Activated T-helper 17 cell treated with anti-CD3 and anti-CD28 coated beads, Interleukin-2, amount 50 U/mL, for 72 hours (primary cell): Measurements from ENCODE around the gene OSBPL2. TPM values are rescaled to one million over a fixed set of nuclear protein-coding genes. Genes with fewer than 3 reads are reported as not detected.

Source experiments
- ATAC-seq: fragments of 150-1000 bp; cut with Tn5 transposase; replicated peaks from 2 replicates; pipeline ENCODE4 v1.10.0; 2021; ENCODE audit warnings: mild to moderate bottlenecking, moderate library complexity
- H3K27ac Mint-ChIP-seq: one replicate; pipeline ENCODE4 v1.8.0; 2022; ENCODE audit warnings: mixed read lengths
- H3K27me3 Mint-ChIP-seq: one replicate; pipeline ENCODE4 v1.8.0; 2022; ENCODE audit warnings: mixed read lengths
- H3K36me3 Mint-ChIP-seq: one replicate; pipeline ENCODE4 v1.8.0; 2022; ENCODE audit warnings: low read depth, mild to moderate bottlenecking, mixed read lengths
- H3K4me1 Mint-ChIP-seq: one replicate; pipeline ENCODE4 v1.8.0; 2022; ENCODE audit warnings: mixed read lengths
- H3K4me3 Mint-ChIP-seq: one replicate; pipeline ENCODE4 v1.8.0; 2022; ENCODE audit warnings: mild to moderate bottlenecking, mixed read lengths
- H3K9me3 Mint-ChIP-seq: one replicate; pipeline ENCODE4 v1.8.0; 2022; ENCODE audit warnings: mixed read lengths
- total RNA-seq, 2 donors: library from RNA; stranded (reverse); gene quantifications; one replicate each; pipeline ENCODE4 v1.2.3, GENCODE V29; 2022

Gene OSBPL2
- total RNA-seq, 2 donors from 2014 or later, result 25.6 to 34.7 TPM

DNA sequence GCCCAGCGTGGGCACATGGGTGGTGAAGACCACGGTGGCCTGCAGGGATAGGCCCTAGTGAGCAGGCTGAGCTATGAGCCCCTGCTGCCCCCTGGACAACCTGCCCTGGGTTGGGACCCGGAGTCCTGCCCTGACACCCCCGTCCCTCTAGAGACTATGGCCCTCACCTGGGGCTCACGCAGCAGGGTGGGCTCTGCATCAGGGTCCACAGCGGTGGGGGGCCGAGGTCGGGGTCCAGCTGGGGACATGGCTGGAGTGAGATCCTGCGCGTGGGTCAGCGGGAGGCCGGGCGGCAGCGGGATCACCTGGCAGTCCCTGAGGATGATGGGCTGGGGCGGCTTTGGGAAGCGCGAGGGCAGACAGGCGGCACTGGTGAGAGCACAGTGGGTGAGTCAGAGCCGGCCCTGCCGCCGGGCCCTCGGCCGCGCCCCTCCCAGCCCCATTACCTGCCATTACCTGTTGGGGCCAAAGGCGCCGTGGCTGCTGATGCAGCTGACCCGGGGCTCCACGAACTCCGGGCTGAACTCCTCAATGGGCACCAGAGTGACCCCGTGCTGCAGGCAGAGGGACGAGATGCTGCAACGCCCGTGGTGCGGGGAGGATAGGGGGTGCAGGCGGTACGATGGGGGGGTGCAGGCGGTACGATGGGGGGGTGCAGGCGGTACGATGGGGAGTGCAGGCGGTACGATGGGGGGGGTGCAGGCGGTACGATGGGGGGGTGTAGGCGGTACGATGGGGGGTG, 92.4 kb downstream of the OSBPL2 start:
- H3K27ac Mint-ChIP-seq, result no peak overlapping the region
- no peak for ATAC-seq
- no peaks in the 10 kb centered on the region for H3K9me3 Mint-ChIP-seq
- no peaks in the 10 kb centered on the region for H3K27me3 Mint-ChIP-seq
- no peaks in the 10 kb centered on the region for H3K4me1 Mint-ChIP-seq
- no peak overlapping the region for H3K4me3 Mint-ChIP-seq
- H3K36me3 Mint-ChIP-seq, result no peaks in the 10 kb centered on the region

DNA sequence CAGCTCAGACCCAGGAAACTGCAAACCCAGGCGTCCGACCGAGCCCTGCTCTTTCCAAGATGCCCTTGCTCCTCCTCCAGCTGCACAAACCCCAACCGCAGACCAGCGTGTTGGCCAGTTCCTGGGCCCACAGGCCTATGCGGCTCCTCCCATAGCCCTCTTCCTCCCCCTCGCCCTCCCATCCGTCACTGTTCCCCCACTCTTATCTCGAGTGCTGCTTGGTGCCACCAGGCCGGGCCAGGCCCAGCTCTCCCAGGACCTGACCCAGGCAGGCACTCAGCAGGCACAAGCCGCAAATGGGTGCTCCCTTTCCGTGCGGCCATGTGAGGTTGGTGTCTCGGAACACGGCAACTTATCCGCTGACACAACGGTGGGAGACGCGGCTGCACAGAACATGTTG, 93.0 kb downstream of the OSBPL2 start:
- no peak for ATAC-seq
- no peak overlapping the region for H3K27ac Mint-ChIP-seq
- no peaks in the 10 kb centered on the region for H3K4me1 Mint-ChIP-seq
- no peak overlapping the region for H3K4me3 Mint-ChIP-seq
- no peaks in the 10 kb centered on the region for H3K9me3 Mint-ChIP-seq
- H3K36me3 Mint-ChIP-seq, result no peaks in the 10 kb centered on the region
- peaks cover under 1% of the 10 kb centered on the region for H3K27me3 Mint-ChIP-seq

DNA sequence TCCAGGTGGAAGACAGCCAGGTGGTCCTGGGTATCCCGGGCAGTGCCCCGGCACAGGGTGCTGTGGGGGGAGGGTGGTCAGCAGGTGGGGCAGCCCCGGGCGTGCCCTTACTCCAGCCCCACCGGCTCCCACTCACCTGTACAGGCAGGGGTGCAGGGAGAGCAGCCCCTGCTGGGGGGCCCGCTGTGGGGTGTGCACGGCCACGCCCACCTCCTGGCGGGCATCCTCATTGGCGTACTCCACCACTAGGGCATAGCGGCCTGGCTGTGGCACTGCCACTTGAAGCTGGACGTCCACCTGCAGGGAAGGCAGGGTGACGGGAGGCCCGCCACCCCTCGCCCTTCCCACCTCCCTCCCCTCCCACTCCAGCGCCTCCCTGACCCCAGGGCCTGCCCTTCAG, 94.1 kb downstream of the OSBPL2 start:
- H3K27me3 Mint-ChIP-seq, result peaks cover 6% of the 10 kb centered on the region
- no peaks in the 10 kb centered on the region for H3K36me3 Mint-ChIP-seq
- no peaks in the 10 kb centered on the region for H3K4me1 Mint-ChIP-seq
- H3K27ac Mint-ChIP-seq, result no peak overlapping the region
- no peak for ATAC-seq
- no peak overlapping the region for H3K4me3 Mint-ChIP-seq
- no peaks in the 10 kb centered on the region for H3K9me3 Mint-ChIP-seq

DNA sequence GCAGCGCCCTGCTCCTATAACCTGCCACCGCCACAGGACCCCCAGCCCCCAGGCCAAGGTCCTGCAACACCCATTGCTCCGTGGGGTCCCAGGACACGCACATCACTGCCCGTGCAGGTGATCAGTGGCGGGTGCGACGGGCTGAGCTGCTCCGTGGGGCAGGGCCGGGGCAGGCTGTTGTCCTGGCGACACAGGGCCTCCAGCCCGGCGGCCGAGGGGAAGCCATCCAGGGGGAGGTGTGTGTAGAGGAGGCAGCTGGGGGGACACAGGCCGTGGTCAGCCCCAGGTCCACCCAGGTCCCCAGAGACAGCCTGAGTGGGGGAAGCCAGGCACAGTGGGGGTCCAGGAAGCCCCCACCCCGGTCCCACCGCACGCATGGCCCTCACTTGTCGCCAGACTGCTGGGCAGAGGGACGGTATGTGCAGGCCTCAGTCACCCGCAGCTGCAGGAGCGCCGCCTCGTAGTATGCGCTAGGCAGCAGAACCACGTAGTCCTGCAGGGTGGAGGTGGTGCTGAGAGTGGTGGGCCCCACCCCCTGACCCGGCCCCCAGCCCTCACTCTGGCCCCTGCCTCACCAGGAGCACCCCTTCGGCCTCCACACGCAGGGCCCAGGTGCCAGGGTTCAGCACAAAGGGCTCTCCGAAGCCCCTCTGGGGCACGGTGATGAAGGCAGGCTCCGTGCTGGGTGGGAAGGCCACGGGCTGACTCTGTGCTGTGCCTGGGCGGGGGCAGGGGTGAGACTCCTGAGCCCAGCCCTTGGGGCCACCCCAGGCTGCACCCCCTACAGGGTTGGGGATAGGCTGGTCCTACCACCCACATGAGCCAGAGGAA, 94.9 kb downstream of the OSBPL2 start:
- no peak for ATAC-seq
- H3K27ac Mint-ChIP-seq, result no peak overlapping the region
- peaks cover 8% of the 10 kb centered on the region for H3K27me3 Mint-ChIP-seq
- no peaks in the 10 kb centered on the region for H3K36me3 Mint-ChIP-seq
- no peaks in the 10 kb centered on the region for H3K9me3 Mint-ChIP-seq
- no peaks in the 10 kb centered on the region for H3K4me1 Mint-ChIP-seq
- no peak overlapping the region for H3K4me3 Mint-ChIP-seq

DNA sequence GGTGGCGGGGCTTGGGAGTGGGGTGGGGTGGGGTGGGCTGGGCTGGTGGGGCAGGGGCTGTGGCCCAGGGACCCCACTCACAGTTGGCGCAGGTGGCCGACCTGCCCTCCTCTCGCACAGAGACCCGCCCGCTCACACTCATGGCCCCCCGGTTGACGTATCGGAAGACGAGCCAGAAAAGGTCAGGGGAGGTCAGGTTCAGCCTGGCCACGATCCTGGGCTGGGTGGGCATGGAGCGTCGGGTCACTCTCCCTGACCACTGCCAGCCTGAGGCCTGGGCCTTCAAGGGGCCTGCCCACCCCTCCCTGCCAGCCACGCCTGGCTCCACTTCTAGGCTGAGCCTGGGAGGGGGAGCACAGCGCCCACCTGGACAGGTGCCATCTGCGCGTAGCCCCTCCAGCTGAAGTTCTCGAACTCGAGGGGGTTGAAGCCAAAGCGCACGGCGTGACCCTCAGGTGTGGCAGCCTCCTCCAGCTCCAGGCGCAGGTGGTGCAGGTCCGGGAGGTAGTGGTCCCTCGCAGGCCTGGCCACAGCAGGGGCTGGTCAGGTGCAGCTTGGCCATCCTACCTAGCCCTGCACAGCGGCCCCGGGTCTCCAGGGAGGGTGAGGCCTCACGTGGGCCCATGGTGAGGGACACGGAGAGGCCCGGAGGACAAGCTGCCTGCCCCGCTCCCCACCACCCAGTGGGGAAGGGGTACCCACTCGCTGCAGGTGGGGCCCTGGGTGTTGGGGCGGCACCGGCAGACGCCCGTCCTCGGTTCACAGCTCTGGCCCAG, 95.7 kb downstream of the OSBPL2 start:
- Mint-ChIP-seq H3K27me3 (peaks cover 8% of the 10 kb centered on the region), H3K36me3 (no peaks in the 10 kb centered on the region), H3K4me1 (no peaks in the 10 kb centered on the region), H3K4me3 (no peak overlapping the region), H3K27ac (no peak overlapping the region), H3K9me3 (no peaks in the 10 kb centered on the region)
- ATAC-seq, result no peak

DNA sequence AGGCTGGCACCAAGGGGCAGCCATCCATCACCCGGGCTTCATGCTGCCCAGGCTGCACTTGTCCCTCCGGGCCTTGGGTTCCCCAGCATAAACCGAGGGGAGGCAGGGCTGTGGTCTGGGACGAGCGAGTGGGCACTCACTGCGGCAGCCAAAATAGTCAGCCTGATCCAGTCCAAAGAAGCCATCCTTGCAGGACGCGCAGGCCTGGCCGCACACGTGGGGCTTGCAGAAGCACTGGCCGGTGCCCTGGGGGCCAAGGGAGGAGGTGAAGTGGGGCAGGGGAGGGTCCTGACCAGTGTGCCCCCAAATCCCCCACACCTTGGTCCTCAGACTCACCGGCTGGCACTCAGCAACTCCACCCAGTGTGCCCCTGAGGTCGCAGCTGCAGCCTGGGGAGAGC, 96.6 kb downstream of the OSBPL2 start:
- Mint-ChIP-seq H3K9me3 (no peaks in the 10 kb centered on the region), H3K4me3 (no peak overlapping the region), H3K27ac (no peak overlapping the region), H3K27me3 (peaks cover 13% of the 10 kb centered on the region), H3K36me3 (no peaks in the 10 kb centered on the region), H3K4me1 (no peaks in the 10 kb centered on the region)
- ATAC-seq, result no peak

DNA sequence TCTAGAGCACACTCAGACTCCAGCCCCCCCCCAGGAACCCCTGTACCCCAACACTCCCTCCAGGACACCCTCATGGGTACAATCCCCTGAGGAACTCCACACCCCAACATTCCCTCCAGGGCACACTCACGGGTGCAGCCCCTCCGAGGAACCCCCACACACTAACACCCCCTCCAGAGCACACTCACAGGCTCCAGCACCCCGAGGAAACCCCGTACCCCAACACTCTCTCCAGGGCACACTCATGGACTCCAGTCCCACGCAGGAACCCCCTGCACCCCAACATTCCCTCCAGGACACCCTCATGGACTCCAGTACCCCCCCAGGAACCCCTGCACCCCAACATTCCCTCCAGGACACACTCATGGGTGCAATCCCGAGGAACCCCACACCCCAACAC, 97.2 kb downstream of the OSBPL2 start:
- H3K4me1 Mint-ChIP-seq, result no peaks in the 10 kb centered on the region
- H3K4me3 Mint-ChIP-seq, result no peak overlapping the region
- H3K9me3 Mint-ChIP-seq, result no peaks in the 10 kb centered on the region
- H3K27me3 Mint-ChIP-seq, result peaks cover 15% of the 10 kb centered on the region
- H3K36me3 Mint-ChIP-seq, result no peaks in the 10 kb centered on the region
- no peak for ATAC-seq
- H3K27ac Mint-ChIP-seq, result no peak overlapping the region

DNA sequence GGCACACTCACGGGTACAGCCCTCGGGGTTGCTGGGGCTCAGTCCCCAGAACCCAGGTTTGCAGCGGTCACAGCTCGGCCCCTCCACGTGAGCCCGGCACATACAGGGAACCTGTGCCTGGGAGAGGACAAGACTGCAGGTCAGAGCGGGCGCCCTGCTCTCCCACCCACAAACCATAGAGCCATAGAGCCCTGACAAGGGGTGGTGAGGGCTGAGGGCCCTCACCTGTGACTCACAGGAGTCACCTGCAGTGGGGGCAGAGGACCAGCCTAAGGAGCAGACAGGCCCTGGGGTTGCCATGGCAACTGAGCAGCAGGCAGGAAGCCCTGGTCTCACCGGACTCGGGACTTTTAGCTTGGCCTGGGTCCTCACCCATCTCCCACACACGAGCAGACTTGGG, 98.0 kb downstream of the OSBPL2 start:
- Mint-ChIP-seq H3K4me1 (no peaks in the 10 kb centered on the region), H3K4me3 (no peak overlapping the region), H3K36me3 (no peaks in the 10 kb centered on the region), H3K27me3 (peaks cover 15% of the 10 kb centered on the region), H3K27ac (no peak overlapping the region), H3K9me3 (no peaks in the 10 kb centered on the region)
- no peak for ATAC-seq

DNA sequence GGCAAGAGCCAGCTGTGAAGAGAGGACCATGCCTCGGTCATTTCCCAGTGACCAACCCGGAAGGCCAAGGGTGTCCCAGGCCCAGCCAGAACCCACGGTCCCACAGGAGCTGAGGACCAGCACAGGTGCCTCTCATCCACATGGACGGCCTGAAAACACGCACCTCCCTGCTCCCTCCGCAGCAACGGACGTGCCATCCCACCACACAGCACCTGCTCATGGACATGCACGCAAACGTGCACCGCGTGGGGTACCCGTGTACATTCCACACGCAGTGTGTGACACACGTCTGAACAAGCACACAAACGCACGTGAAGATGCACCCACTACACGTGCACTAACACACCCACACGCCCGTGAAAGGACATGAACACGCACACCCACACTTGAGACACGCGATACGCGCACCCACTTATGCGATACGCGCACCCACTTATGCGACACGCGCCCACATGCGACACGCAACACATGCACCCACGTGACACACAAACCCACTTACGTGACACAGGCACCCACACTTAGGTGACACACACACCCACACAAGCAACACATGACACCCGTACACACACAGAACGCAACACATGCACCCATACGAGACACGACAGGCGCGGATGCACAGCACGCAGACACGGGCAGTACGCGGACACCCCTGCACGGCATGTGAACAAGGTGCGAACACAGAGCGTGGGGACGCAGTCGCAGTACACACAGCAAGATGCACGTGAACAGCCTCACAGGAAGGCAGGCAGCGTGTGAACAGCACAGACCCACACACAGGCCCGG, 98.6 kb downstream of the OSBPL2 start:
- H3K4me1 Mint-ChIP-seq, result no peaks in the 10 kb centered on the region
- no peak overlapping the region for H3K27ac Mint-ChIP-seq
- H3K4me3 Mint-ChIP-seq, result no peak overlapping the region
- H3K36me3 Mint-ChIP-seq, result no peaks in the 10 kb centered on the region
- H3K27me3 Mint-ChIP-seq, result peaks cover 15% of the 10 kb centered on the region
- H3K9me3 Mint-ChIP-seq, result no peaks in the 10 kb centered on the region
- ATAC-seq, result no peak

DNA sequence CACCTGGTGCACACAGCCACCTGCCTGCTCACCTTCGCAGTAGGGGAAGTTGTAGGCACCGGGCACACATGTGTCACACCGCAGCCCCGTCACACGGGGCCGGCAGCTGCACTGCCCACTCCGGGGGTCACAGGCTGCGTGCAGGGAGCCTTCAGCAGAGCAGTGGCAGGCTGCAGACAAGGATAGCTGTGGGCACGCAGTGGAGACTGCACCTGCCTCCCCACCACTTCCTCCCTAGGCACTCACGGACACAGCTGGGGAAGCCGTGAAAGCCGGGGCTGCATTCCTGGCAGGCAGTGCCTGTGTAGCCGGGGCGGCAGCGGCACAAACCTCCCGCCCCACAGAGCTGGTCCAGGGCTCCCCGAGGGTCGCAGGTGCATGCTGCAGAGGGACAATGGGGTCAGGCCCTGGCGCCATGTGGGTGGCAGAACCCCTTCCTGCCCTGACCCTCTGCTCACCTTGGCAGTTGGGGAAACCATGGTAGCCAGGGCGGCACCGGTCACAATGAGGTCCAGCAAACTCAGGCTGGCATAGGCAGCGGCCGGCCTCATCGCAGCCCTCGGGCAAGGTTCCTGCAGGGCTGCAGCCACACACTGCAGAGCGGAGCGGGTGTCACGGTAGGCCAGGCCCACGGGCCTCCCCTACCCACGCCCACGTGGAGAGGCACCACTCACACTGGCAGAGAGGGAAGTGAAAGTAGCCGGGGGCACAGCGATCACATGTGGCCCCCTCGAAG, 99.4 kb downstream of the OSBPL2 start:
- Mint-ChIP-seq H3K4me1 (no peaks in the 10 kb centered on the region), H3K36me3 (no peaks in the 10 kb centered on the region), H3K27me3 (peaks cover 15% of the 10 kb centered on the region), H3K27ac (no peak overlapping the region), H3K4me3 (no peak overlapping the region), H3K9me3 (no peaks in the 10 kb centered on the region)
- ATAC-seq, result no peak

DNA sequence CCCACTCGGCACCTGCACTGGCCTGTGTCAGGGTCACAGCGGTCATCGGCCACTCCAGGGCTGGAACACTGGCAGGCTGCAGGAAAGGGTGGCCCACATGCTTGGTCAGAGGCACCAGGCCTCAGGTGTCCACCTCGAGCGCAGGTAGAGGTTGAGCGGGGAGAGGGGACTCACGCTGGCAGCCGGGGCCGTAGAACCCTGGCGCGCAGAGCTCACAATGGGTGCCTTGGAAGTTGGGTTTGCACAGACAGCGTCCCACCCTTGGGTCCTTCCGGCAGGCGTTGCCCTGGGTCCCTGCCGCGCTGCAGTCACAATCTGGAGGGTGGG, 99.9 kb downstream of the OSBPL2 start:
- no peaks in the 10 kb centered on the region for H3K36me3 Mint-ChIP-seq
- peaks cover 19% of the 10 kb centered on the region for H3K27me3 Mint-ChIP-seq
- ATAC-seq, result no peak
- no peaks in the 10 kb centered on the region for H3K9me3 Mint-ChIP-seq
- H3K27ac Mint-ChIP-seq, result no peak overlapping the region
- H3K4me3 Mint-ChIP-seq, result no peak overlapping the region
- H3K4me1 Mint-ChIP-seq, result no peaks in the 10 kb centered on the region

DNA sequence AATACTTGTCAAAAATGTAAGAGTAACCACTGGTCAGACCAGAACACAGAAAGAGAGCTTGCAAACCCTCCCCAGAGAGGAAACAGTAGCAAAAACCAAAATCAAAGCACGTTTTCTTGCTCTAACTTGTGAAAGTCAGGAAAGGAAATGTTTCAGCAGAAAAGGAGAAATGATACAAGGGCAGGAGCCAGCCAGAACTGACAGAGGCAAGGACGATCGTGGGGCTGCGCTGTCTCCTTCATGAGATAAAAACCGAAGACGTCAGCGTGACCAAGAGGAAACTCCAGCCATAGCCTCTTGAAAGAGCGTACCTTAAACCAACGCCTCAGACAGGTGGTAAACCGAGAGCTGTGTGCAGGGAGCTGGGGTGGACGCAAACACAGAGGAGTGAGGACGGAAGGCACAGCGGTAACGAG, 101.3 kb downstream of the OSBPL2 start:
- Mint-ChIP-seq H3K36me3 (no peaks in the 10 kb centered on the region), H3K27ac (no peak overlapping the region), H3K27me3 (peaks cover 19% of the 10 kb centered on the region), H3K4me1 (no peaks in the 10 kb centered on the region), H3K9me3 (no peaks in the 10 kb centered on the region), H3K4me3 (no peak overlapping the region)
- no peak for ATAC-seq

DNA sequence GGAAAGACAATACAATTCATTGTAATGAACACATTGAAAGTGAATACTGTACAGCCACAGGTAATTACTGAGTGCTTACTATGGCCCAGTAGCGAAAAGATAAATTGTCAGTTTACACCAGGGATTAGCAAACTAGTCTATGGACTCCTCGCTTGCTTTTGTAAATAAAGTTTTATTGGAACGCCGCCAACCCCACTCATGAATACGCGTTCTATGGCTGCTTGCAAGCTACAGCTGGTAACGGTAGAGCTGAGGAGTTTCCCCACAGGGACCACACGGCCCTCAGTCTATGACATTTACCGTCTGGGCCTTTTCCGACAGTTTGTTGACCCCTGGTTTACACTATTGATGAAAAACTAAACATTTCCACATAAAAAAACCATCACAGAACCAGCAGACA, 104.6 kb downstream of the OSBPL2 start:
- Mint-ChIP-seq H3K27ac (no peak overlapping the region), H3K9me3 (no peaks in the 10 kb centered on the region)

DNA sequence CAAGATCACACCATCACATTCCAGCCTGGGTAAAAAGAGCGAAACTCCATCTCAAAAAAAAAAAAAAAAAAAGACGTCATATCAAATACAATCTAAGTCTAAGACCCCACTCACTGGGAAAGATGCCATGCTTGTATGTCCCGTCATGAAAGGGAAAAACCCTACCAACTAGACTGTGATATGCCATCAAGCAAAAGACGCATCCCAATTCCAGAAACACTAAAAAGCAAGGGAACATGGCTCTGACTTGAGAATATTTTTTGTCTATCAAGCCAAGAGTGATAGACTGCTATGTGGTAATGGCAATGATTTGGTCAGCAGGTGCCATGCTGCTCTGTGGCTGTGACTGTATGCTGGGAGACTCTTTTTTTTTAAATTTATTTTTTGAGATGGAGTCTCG, 105.8 kb downstream of the OSBPL2 start:
- Mint-ChIP-seq H3K4me3 (no peak overlapping the region), H3K27me3 (peaks cover 11% of the 10 kb centered on the region), H3K4me1 (no peaks in the 10 kb centered on the region), H3K36me3 (no peaks in the 10 kb centered on the region), H3K27ac (no peak overlapping the region), H3K9me3 (peaks cover 4% of the 10 kb centered on the region)
- ATAC-seq, result no peak

More for the DNA sequence above, 104.6 kb downstream of the OSBPL2 start:
- Mint-ChIP-seq H3K4me1 (no peaks in the 10 kb centered on the region), H3K4me3 (no peak overlapping the region), H3K36me3 (no peaks in the 10 kb centered on the region), H3K27me3 (peaks cover 12% of the 10 kb centered on the region)
- ATAC-seq, result no peak
